OCI-LY3 (cell line): ENCODE data around the gene NUP210.

Experiments
- EZH2phosphoT487 ChIP-seq: fragments of 200-600 bp; shearing (Covaris generic); IDR thresholded peaks from 2 replicates; pipeline ENCODE4 v1.6.1; 2018; ENCODE audit warnings: antibody characterized with exemption, mixed run types, low read depth
- TF ChIP-seq, protein P1 (sequence below): fragments of 200-600, 300-600 bp; sonication (generic); IDR thresholded peaks from 2 replicates; pipeline ENCODE4 v1.5.1; 2014; ENCODE audit warnings: antibody characterized with exemption, low read length, low read depth

DNA sequence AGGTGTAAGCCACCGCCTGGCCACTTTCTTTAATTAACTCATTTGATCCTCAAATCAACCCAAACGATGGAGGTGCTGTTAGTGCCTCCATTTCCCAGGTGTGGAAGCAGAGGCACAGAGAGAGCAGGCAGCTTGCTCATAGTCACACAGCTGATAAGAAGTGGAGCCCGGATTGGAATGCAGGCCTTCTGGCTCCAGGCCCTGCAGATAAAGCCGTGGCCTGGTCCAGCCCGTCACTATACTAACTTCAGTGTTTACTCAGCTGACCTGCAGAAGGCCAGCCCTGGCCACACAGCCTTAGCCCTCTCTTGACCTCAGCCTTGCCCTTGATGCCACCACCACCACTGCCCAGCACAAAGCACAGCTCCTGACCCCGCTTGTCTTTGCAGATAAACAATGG is 116.7 kb downstream of the NUP210 start:
- TF ChIP-seq, protein P1, sequence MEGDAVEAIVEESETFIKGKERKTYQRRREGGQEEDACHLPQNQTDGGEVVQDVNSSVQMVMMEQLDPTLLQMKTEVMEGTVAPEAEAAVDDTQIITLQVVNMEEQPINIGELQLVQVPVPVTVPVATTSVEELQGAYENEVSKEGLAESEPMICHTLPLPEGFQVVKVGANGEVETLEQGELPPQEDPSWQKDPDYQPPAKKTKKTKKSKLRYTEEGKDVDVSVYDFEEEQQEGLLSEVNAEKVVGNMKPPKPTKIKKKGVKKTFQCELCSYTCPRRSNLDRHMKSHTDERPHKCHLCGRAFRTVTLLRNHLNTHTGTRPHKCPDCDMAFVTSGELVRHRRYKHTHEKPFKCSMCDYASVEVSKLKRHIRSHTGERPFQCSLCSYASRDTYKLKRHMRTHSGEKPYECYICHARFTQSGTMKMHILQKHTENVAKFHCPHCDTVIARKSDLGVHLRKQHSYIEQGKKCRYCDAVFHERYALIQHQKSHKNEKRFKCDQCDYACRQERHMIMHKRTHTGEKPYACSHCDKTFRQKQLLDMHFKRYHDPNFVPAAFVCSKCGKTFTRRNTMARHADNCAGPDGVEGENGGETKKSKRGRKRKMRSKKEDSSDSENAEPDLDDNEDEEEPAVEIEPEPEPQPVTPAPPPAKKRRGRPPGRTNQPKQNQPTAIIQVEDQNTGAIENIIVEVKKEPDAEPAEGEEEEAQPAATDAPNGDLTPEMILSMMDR: no peak
- no peak for TF ChIP-seq EZH2phosphoT487
